GM19438 (cell line): ENCODE measurements around the gene FURIN.

Source experiments
- ATAC-seq: cut with Tn5 transposase; IDR thresholded peaks from one replicate; pipeline ENCODE4 v1.9.1; 2021; ENCODE audit warnings: low read depth; ENCODE audit not compliant: unreplicated experiment

The FURIN gene

GRCh38 chr15:90881978-90882721, 13.8 kb downstream of the FURIN start:
- no peak for ATAC-seq

GRCh38 chr15:90882781-90883525, 14.6 kb downstream of the FURIN start:
- no peak for ATAC-seq

- no peak for ATAC-seq
Measured at GRCh38 chr15:90883526-90883975, 15.2 kb downstream of the FURIN start.

- ATAC-seq, result no peak
Measured at GRCh38 chr15:90883976-90884718, 15.8 kb downstream of the FURIN start, which contains the start of gene FES. Gene FES, plus strand, starts transcription at chr15:90884504. Its CDS starts 542 bp downstream, at chr15:90885046.

- peak; percentile 21 for ATAC-seq
Measured at GRCh38 chr15:90884719-90885431, 16.5 kb downstream of the FURIN start.

- peak; percentile 47 for ATAC-seq
Measured at GRCh38 chr15:90885432-90886290, 17.3 kb downstream of the FURIN start.

- ATAC-seq, result no peak
Measured at GRCh38 chr15:90886291-90886614, 17.9 kb downstream of the FURIN start.

- no peak for ATAC-seq
Measured at GRCh38 chr15:90887037-90887481, 18.7 kb downstream of the FURIN start.

- ATAC-seq, result no peak
Measured at GRCh38 chr15:90889313-90889730, 20.9 kb downstream of the FURIN start.

- ATAC-seq, result no peak
Measured at GRCh38 chr15:90889736-90890456, 21.5 kb downstream of the FURIN start.

- ATAC-seq, result no peak
Measured at GRCh38 chr15:90890839-90891238, 22.5 kb downstream of the FURIN start.

GRCh38 chr15:90891346-90891949, 23.1 kb downstream of the FURIN start:
- ATAC-seq, result no peak

- no peak for ATAC-seq
Measured at GRCh38 chr15:90892023-90892422, 23.6 kb downstream of the FURIN start.

- ATAC-seq, result no peak
Measured at GRCh38 chr15:90892498-90893174, 24.2 kb downstream of the FURIN start.

GRCh38 chr15:90893175-90894090, 25.0 kb downstream of the FURIN start:
- no peak for ATAC-seq

GRCh38 chr15:90895571-90896117, 27.3 kb downstream of the FURIN start:
- ATAC-seq, result no peak
